Skeletal muscle satellite cell (primary cell): Measurements from ENCODE around the gene KRTAP5-6.
"Not testable (repeated sequence)": the region's sequence is repeated elsewhere in the genome, so short reads cannot be mapped to it uniquely, and the experiment has no call there.

Experiments used
- H3K27me3 ChIP-seq: 2 replicates; pipeline ENCODE4 v1.7.0; 2013; ENCODE audit warnings: low read length; ENCODE audit not compliant: control insufficient read depth, insufficient read depth
- H3K36me3 ChIP-seq: 2 replicates; pipeline ENCODE4 v1.7.0; 2013; ENCODE audit warnings: mild to moderate bottlenecking, control low read depth, low read length; ENCODE audit not compliant: insufficient read depth
- H3K4me1 ChIP-seq: 2 replicates; pipeline ENCODE4 v1.7.0; 2013; ENCODE audit warnings: low read length; ENCODE audit not compliant: control insufficient read depth, insufficient read depth
- H3K4me2 ChIP-seq: 2 replicates; pipeline ENCODE4 v1.7.0; 2013; ENCODE audit warnings: mild to moderate bottlenecking, low read length
- H3K4me3 ChIP-seq: 2 replicates; pipeline ENCODE4 v1.7.0; 2013; ENCODE audit warnings: low read length
- H3K9ac ChIP-seq: 2 replicates; pipeline ENCODE4 v1.7.0; 2013; ENCODE audit warnings: mild to moderate bottlenecking, low read depth, low read length, moderate library complexity
- H3K9me3 ChIP-seq: replicated peaks from 2 replicates; pipeline ENCODE4 v1.7.0; 2013; ENCODE audit warnings: mild to moderate bottlenecking, control low read depth, low read length

KRTAP5-6 gene

DNA sequence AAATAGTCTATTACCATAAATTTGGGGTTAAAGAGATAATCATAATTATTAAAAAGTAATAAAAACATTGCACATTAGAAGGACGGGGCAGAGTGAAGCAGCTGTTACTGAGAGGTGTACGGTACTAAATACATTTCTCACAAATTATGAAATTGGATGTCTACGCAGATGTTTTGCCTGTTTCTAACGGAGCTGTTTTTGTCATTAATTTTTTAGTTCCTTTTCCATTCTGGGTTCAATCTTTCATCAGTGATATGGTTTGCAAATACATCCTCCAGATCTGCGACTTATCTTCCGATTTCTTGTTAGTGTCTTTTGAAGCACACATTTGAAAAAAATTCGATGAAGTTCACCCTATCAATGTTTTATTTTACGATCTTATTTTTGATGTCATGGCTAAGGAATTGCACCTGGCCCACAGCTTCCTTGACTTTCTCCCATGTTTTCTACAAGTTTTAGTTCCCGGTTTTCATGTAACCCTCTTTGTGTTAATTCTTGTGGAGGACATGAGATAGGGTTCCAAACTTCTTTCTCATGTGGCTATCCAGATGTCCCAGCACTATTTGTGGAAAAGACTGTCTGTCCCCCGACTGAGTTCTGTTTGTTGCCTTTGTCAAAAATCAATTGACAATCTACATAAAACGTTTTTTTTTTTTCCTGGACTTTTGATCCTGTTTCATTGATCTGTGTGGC, 21.3 kb upstream of the KRTAP5-6 start:
- Histone ChIP-seq H3K4me3 (no peak overlapping the region), H3K9me3 (no peaks in the 10 kb centered on the region), H3K9ac (no peak overlapping the region), H3K4me1 (no peaks in the 10 kb centered on the region), H3K4me2 (no peak overlapping the region), H3K27me3 (peaks cover 64% of the 10 kb centered on the region), H3K36me3 (no peaks in the 10 kb centered on the region)

DNA sequence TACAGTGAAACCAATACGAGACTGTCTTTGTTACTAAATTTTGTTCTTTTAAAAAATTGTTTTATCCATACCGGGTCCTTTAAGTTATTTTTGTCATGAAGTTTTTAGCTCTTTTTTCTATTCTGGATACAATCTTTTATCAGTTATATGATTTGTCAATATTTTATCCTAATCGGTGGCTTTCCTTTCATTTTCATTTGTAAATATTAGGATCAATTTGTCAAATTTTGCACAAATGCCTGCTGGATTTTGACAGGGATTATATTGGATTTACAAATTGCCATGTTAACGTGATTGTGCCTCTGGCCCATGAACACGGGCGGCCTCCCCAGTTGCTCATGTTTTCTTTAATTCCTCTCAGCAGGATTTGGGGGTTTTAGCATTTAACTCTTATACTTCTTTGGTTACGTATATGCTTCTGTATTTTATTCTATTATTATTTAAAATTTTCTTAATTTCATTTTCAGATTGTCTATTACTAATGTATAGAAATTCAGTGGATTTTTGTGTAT, 20.7 kb upstream of the KRTAP5-6 start:
- no peak overlapping the region for H3K4me3 ChIP-seq
- H3K27me3 ChIP-seq = peaks cover 61% of the 10 kb centered on the region
- H3K36me3 ChIP-seq = no peaks in the 10 kb centered on the region
- no peak overlapping the region for H3K4me2 ChIP-seq
- H3K9me3 ChIP-seq = no peaks in the 10 kb centered on the region
- H3K9ac ChIP-seq = no peak overlapping the region
- no peaks in the 10 kb centered on the region for H3K4me1 ChIP-seq

DNA sequence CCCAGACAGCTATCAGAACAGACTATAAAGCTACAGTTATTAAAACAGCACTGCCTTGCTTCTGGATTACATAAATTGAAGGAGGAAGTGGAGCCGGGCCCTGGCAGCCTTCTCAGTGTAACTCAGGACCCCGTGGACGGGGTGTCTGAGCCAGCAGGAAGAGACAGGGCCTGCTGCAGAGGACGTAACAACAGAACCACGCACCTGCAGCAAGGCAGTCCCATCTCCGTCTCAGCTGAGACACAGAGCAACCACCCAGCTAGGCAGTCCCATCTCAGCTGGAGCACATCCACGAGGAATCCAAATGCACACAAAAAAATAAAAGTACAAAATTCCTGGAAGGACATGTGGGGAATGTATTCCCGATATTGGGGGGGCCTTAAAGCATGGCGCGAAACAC, 17.1 kb upstream of the KRTAP5-6 start:
- Histone ChIP-seq H3K36me3 (no peaks in the 10 kb centered on the region), H3K9me3 (no peaks in the 10 kb centered on the region), H3K9ac (no peak overlapping the region), H3K27me3 (peaks cover 39% of the 10 kb centered on the region), H3K4me2 (no peak overlapping the region), H3K4me3 (no peak overlapping the region), H3K4me1 (no peaks in the 10 kb centered on the region)

DNA sequence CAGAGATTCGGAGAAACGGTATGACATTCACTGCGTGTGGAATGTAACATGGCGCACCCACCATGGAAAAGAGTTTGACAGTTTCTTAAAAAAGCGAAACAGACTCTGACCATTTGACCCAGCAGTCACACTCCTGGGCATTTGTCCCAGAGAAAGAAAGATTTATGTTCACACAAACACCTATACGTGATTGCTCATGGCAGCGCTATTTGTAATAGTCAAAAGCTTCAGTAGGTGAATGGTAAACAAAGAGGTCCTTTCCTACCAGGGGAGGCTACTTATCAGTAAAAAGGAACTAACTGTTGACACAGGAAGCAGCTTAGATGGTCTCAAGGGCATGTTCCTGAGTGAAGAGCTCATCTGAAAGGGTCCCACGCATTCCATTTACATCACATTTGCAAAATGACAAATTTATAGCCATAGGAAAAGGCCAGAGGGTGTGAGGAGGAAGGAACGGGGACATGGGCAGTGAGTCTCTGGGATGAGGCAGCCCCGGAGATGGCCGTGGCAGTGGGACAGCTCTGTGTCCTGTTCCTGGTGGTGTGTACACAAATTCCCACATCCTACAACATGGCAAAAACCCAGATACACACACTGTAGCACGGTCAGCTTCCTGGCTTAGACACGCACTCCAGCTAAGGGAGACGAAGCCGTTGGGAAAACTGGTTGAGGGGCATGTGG, 14.6 kb upstream of the KRTAP5-6 start:
- Histone ChIP-seq H3K4me1 (no peaks in the 10 kb centered on the region), H3K4me2 (no peak overlapping the region), H3K27me3 (peaks cover 21% of the 10 kb centered on the region), H3K36me3 (no peaks in the 10 kb centered on the region), H3K4me3 (no peak overlapping the region), H3K9ac (no peak overlapping the region), H3K9me3 (no peaks in the 10 kb centered on the region)

DNA sequence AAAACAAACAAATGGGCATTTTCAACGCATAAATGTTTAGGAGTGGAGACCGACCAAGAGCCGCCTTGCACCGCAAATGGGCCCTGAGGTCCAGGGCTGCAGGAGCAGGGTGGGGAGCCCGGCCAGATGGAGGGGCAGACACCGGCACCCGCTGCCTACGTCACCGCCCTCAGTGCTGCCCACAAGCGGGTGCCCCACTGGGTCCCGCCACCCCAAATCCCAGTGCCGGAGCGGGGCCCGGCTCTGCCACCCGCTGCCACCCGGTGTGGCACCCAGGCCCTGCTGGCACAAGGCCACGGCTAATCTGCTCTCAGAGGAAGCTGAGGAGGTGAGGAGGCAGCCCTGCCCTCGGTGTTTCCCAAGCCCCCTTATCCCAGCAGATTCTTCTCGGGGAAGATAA, 13.8 kb upstream of the KRTAP5-6 start:
- H3K9me3 ChIP-seq, H3K36me3 ChIP-seq, H3K9ac ChIP-seq, H3K4me1 ChIP-seq, H3K4me3 ChIP-seq, H3K4me2 ChIP-seq: not testable (repeated sequence)
- H3K27me3 ChIP-seq = peaks cover 21% of the 10 kb centered on the region

DNA sequence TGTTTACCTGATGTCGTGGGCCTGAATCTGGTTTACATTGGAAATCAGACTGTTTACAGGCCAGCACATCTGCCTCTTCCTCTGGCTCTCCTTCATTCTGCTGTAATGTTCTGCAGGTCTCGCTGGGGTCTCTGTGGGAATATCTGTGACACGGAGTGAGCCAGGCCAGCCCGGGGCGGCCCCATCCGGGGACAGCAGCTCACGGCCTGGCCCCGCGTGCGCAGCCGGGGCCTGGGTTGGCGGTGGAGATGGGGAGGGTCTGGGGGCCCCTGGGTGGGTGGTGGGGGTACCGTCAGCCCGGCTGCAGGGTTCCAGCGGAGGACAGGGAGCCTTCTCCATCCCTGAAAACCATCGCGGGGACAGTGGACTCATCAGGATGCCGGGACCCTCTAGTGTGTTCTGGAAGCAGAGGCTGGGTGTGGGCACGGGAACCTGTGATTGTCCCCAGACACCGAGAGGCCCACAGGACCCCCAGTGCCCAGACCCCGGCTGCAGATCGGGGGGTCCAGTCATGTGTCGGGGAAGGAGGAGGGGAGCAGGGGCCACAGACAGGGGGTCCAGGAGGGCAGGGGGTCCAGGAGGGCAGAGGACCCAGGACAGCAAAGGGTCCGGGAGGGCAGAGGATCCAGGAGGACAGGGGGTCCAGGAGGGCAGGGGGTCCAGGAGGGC, 13.0 kb upstream of the KRTAP5-6 start:
- H3K27me3 ChIP-seq = peaks cover 24% of the 10 kb centered on the region
- H3K4me1 ChIP-seq, H3K9ac ChIP-seq, H3K36me3 ChIP-seq, H3K4me3 ChIP-seq, H3K9me3 ChIP-seq, H3K4me2 ChIP-seq: not testable (repeated sequence)

DNA sequence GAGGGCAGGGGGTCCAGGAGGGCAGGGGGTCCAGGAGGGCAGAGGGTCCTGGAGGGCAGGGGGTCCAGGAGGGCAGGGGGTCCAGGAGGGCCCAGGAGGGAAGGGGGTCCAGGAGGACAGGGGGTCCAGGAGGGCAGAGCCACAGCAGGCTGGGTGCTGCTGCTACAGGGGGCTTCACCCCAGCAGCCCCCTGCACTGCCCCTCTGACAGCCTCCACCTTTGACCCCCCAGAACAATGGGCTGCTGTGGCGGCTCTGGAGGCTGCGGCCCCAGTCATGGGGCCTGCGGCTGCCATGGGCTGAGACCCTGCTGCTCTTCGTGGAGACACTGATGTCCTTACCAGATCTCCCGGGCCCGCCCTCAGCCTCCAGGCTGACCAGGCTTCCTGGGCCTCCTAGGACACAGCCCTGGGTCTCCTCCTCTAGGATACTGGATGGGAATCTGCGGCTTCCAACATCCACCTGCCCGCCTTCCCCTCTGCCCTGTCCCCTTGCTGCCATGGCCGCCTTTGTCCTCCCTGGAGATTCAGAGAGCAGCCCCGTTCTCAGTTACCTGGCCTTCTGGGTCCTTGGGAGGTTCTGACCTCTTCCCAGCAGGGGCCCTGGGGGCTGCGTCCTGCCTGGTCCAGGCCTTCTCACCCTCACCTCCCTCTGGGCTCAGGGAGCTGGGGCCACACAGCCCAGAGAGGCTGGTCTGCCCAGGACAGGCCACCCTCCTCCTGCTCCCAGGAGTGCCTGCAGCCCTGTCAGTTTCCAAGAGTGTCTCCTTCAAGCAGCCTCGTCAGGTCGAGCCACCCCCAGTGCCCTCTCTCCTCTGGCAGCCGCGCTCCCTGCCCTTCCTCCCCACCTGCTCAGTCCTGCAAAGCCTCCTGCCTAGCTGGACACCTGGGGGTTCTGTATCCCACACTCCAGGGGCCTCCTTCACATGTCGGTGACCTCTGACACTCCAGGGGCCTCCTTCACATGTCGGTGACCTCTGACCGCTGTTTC, 11.8 kb upstream of the KRTAP5-6 start:
- not testable (repeated sequence) for H3K4me3 ChIP-seq, H3K9ac ChIP-seq, H3K36me3 ChIP-seq, H3K9me3 ChIP-seq, H3K4me1 ChIP-seq, H3K4me2 ChIP-seq
- peaks cover 25% of the 10 kb centered on the region for H3K27me3 ChIP-seq

DNA sequence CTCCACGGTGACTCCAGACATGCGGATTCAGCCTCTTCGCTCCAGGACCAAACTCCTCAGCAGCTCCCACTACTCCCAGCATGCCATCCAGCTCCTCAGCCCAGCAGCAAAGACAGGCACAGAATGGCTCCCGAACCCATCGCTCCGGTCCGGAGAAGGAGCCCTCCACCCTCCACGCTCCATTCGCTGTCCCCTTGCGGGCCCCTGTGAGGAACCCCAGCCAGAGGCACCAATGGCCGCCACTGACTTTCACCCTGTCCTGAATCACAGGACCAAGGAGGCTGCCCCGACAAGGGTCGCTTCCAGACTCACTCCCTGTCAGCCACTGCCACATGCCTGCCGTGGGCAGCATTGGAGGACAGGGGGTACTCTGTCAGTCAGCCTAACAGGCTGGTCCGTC, 10.8 kb upstream of the KRTAP5-6 start:
- not testable (repeated sequence) for H3K9me3 ChIP-seq, H3K36me3 ChIP-seq, H3K4me1 ChIP-seq, H3K4me3 ChIP-seq, H3K9ac ChIP-seq, H3K4me2 ChIP-seq
- peaks cover 35% of the 10 kb centered on the region for H3K27me3 ChIP-seq

DNA sequence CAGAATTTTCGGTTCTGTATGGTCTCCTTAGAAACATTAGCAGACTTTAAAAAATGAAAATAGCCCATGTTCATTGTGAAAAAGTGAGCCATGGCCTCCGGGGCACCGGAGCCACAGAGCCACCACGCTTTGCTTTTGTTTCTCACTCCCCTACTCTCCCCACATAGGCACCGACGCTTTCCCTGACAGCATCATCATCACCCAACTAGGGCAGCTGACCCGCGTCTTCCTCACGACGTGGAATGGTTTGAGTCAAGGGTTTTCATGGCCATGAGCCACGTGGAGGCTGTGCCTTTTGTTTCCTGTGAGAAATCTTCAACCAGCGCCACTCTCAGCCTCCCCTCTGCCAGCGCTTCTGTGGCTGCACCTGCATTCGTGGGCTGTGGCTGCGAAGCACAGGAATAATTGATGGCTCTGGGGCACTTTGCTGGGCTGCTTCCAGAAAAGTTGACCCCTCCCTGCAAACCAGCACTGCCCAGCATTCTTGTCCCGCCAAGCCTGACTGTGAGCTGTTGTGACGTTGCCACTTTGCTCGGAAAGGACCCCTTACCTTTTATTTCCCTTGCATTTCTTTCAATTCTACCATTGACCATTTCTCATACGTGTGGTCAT, 8.6 kb upstream of the KRTAP5-6 start:
- peaks cover 35% of the 10 kb centered on the region for H3K27me3 ChIP-seq
- not testable (repeated sequence) for H3K9ac ChIP-seq, H3K36me3 ChIP-seq, H3K4me3 ChIP-seq, H3K9me3 ChIP-seq, H3K4me2 ChIP-seq, H3K4me1 ChIP-seq

DNA sequence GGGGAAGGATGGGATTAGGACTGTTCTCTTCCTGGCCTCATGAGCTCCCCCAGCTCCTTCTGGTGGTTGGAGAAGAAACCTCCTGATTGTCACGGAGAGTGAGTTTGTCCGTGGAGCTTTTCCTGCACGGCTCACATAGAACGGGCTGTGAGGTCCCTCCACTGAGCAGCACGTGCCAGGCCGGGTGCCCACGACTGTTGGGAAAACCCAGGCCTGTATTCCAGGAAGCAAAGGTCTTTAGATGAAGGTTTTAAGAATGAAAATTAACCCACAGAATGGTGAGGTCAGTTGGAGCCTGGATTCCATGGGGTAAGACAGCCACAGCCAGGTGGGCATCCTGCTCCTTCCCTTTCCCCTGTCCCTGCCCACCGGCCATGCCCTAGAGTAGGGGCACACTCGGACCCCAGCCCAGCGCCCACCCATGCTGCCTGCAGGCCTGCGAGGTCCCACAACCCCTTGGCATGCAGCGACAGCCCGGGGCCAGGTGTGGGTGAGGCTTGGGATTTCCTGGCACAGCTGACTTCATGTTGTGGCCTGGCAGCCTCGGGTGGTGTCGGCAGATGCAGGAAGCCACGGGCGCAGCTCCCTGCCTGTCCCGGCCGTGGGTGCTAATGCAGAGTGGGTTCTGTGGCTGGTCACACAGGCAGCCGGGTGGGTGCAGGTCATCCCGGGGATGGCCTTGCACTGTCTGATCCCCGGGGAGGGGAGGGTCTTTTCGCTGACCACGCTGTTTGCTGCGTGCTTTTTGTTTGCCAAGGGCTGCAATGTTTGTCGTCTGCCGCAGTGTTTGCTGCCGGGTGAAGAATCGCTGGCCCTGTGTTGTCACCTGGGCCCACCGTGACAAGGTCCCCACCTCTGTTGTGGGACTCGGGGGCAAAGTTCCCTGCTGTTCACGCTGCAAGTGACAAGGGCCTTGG, 7.5 kb upstream of the KRTAP5-6 start:
- H3K9me3 ChIP-seq, H3K9ac ChIP-seq, H3K36me3 ChIP-seq, H3K4me2 ChIP-seq, H3K4me1 ChIP-seq, H3K4me3 ChIP-seq: not testable (repeated sequence)
- H3K27me3 ChIP-seq = peaks cover 35% of the 10 kb centered on the region
